K562 (cell line): Measurements from ENCODE around the gene DXO. TPM values are rescaled to one million over a fixed set of nuclear protein-coding genes. Genes with fewer than 3 reads are reported as not detected.

Experiments
- ARNT ChIP-seq, 2 experiments: fragments of 450-650 bp; IDR thresholded peaks; 2 replicates each; pipeline ENCODE4 v1.6.1; 2016; ENCODE audit warnings: mild to moderate bottlenecking in 1 of 2
- BCOR ChIP-seq: fragments of 450-650 bp; IDR thresholded peaks from 2 replicates; pipeline ENCODE4 v1.6.1; 2016
- CLOCK ChIP-seq: fragments of 250-450 bp; sonication (Bioruptor Pico); IDR thresholded peaks from 2 replicates; pipeline ENCODE4 v1.4.0; 2020; ENCODE audit warnings: mild to moderate bottlenecking, moderate library complexity, borderline replicate concordance
- E2F5 ChIP-seq: sonication (generic); formaldehyde crosslinking; IDR thresholded peaks from 2 replicates; pipeline ENCODE4 v1.8.0; 2022; ENCODE audit warnings: mild to moderate bottlenecking, missing genetic modification reagents
- ERF ChIP-seq: fragments of 450-650 bp; formaldehyde crosslinking; IDR thresholded peaks from 2 replicates; pipeline ENCODE4 v1.4.0; 2020; ENCODE audit warnings: mild to moderate bottlenecking, mixed read lengths
- FIP1L1 ChIP-seq: fragments of 200-400 bp; formaldehyde crosslinking; IDR thresholded peaks from 2 replicates; pipeline ENCODE4 v1.6.1; 2018; ENCODE audit warnings: mild to moderate bottlenecking, low read depth, low read length; ENCODE audit not compliant: poor library complexity, severe bottlenecking
- JUND ChIP-seq, 2 experiments: IDR thresholded peaks; 2 replicates in 1 of 2; 3 replicates in 1 of 2; pipeline ENCODE4 v1.6.1; 2011; ENCODE audit warnings: borderline replicate concordance in 2 of 2, low read depth in 2 of 2, low read length in 2 of 2, improper control_type of control experiment in 1 of 2, missing biosample characterization in 1 of 2, missing genetic modification characterization in 1 of 2, missing genetic modification reagents in 1 of 2
- NFIC ChIP-seq: fragments of 450-650 bp; IDR thresholded peaks from 2 replicates; pipeline ENCODE4 v1.6.1; 2017; ENCODE audit warnings: mild to moderate bottlenecking, inconsistent platforms
- NR4A1 ChIP-seq, 2 experiments: fragments of 250-450 bp in 1 of 2; fragments of 450-650 bp in 1 of 2; sonication (Bioruptor Pico) in 1 of 2; IDR thresholded peaks; 2 replicates each; pipeline versions ENCODE4 v1.4.0 to v1.6.1; 2016 to 2020; ENCODE audit warnings: mild to moderate bottlenecking in 2 of 2, missing compliant biosample characterization in 1 of 2, missing genetic modification characterization in 1 of 2, moderate library complexity in 1 of 2
- PATZ1 ChIP-seq: fragments of 250-450 bp; sonication (Bioruptor Pico); IDR thresholded peaks from 2 replicates; pipeline ENCODE4 v1.5.0; 2020; ENCODE audit warnings: mild to moderate bottlenecking, borderline replicate concordance
- PPARD ChIP-seq: fragments of 250-450 bp; sonication (Bioruptor Pico); IDR thresholded peaks from 2 replicates; pipeline ENCODE4 v1.8.0; 2022; ENCODE audit warnings: inconsistent platforms, mild to moderate bottlenecking, moderate library complexity
- SMARCA4 ChIP-seq: fragments of 450-650 bp; IDR thresholded peaks from 2 replicates; pipeline ENCODE4 v1.6.1; 2016
- SP2 ChIP-seq: IDR thresholded peaks from 2 replicates; pipeline ENCODE4 v1.6.1; 2011; ENCODE audit warnings: mild to moderate bottlenecking, low read depth, low read length, moderate library complexity; ENCODE audit not compliant: poor library complexity, severe bottlenecking; ENCODE audit errors: extremely low read depth
- SRSF9 ChIP-seq: fragments of 200-400 bp; formaldehyde crosslinking; IDR thresholded peaks from 2 replicates; pipeline ENCODE4 v1.6.1; 2017; ENCODE audit warnings: low read depth, low read length, borderline replicate concordance
- ZC3H11A ChIP-seq: IDR thresholded peaks from 2 replicates; pipeline ENCODE4 v1.6.1; 2012; ENCODE audit warnings: low read depth, low read length, improper control_type of control experiment
- ZC3H8 ChIP-seq: fragments of 450-650 bp; IDR thresholded peaks from 2 replicates; pipeline ENCODE4 v1.6.1; 2017
- ZFX ChIP-seq: sonication (generic); formaldehyde crosslinking; IDR thresholded peaks from 2 replicates; pipeline ENCODE4 v1.8.0; 2022; ENCODE audit warnings: mild to moderate bottlenecking, missing genetic modification reagents, moderate library complexity
- ZNF561 ChIP-seq: fragments of 450-650 bp; formaldehyde crosslinking; conservative IDR thresholded peaks from 2 replicates; pipeline ENCODE4 v1.4.0; 2020; ENCODE audit warnings: mild to moderate bottlenecking, moderate library complexity
- ZNF785 ChIP-seq: fragments of 250-450 bp; sonication (Bioruptor Pico); IDR thresholded peaks from 2 replicates; pipeline ENCODE4 v1.4.0; 2020; ENCODE audit warnings: mild to moderate bottlenecking
- polyA plus RNA-seq, 8 experiments: library from polyadenylated mRNA; depleted of rRNA in 4 of 8; stranded (reverse) in 5 of 8; unstranded in 3 of 8; fragments of >200 nt; fragmentation: Nextera tagmentation in 2 of 8; fragmentation: Illumina TruSeq in 1 of 8; extraction: Ambion mirVana in 2 of 8; extraction: Trizol in 1 of 8; gene quantifications; 2 replicates each; pipeline versions ENCODE4 v1.2.1 to v1.2.3, GENCODE V29; 2011 to 2014; ENCODE audit warnings: inconsistent platforms in 1 of 8, missing spikeins in 1 of 8
- total RNA-seq, 7 experiments: library from RNA; depleted of rRNA in 6 of 7; stranded (reverse); fragments of >200 nt in 6 of 7; fragmentation: Illumina TruSeq in 2 of 7; extraction: Trizol in 2 of 7; gene quantifications; 2 replicates each; pipeline versions ENCODE4 v1.2.1 to v1.2.3, GENCODE V29; 2011 to 2021; ENCODE audit warnings: low replicate concordance in 1 of 7

DXO gene
- total and polyA plus RNA-seq, 9 of the 15 experiments (the other 6 are each of a cell fraction or from before 2014, with no cell fraction given): 6.4 to 35.1 (median 19.4) TPM

GRCh38 chr6:31971993-31972708 lies at the start of gene DXO (continued):
- TF ChIP-seq ZFX (peak; percentile 92), SP2 (no peak), CLOCK (CRISPR knock-in tag) (no peak), PATZ1 (CRISPR knock-in tag) (peak; percentile 89), PPARD (CRISPR knock-in tag) (no peak), NFIC (no peak; the same call in none of the 2 replicates), ZNF785 (no peak), FIP1L1 (peak; percentile 80), SMARCA4 (peak; percentile 54), JUND (IDR thresholded peaks at IDR 0.05; ENCODE audit: borderline replicate concordance, low read depth, low read length) (no peak), JUND (tag; IDR thresholded peaks at IDR 0.05; ENCODE audit: borderline replicate concordance, low read depth, low read length) (peak; percentile 99; the same call in 2 of the 3 replicates), ERF (CRISPR knock-in tag) (peak; percentile 1), ZC3H11A (peak; percentile 50; the same call in 1 of the 2 replicates), SRSF9 (no peak), ZNF561 (CRISPR knock-in tag) (no peak), BCOR (peak; percentile 75; the same call in 1 of the 2 replicates), NR4A1 (CRISPR knock-in tag; IDR thresholded peaks at IDR 0.05) (0 out of 2 replicates have a peak, but pooled peaks have one; percentile 66), NR4A1 (tag; IDR thresholded peaks at IDR 0.05) (peak; percentile 60; the same call in 1 of the 2 replicates), ZC3H8 (0 out of 2 replicates have a peak, but pooled peaks have one; percentile 53), ARNT (IDR thresholded peaks at IDR 0.05) (peak in 1 of 2 experiments; percentile 15; a peak in 1 of 4 replicates), E2F5 (CRISPR knock-in tag) (peak; percentile 94; the same call in 1 of the 2 replicates)
